Raji (cell line): ENCODE data around the gene MTCL3.

Source experiments
- POLR2A ChIP-seq: IDR thresholded peaks from 2 replicates; pipeline ENCODE4 v1.6.1; 2011; ENCODE audit warnings: low read depth, low read length, control low read depth; ENCODE audit not compliant: insufficient read depth

The MTCL3 gene

GRCh38 chr6:127518710-127519468 lies at the start of gene MTCL3:
MTCL3 (minus strand) TSS chr6:127519335.
- no peak for TF ChIP-seq POLR2A

- TF ChIP-seq POLR2A: no peak
These were observed 48.3 kb upstream of the MTCL3 start for GRCh38 chr6:127567476-127567875.

- TF ChIP-seq POLR2A: no peak
These were observed 47.5 kb upstream of the MTCL3 start for GRCh38 chr6:127566651-127567050.

GRCh38 chr6:127566119-127566518 lies 47.0 kb upstream of the MTCL3 start:
- no peak for TF ChIP-seq POLR2A

- no peak for TF ChIP-seq POLR2A
These were observed 45.6 kb upstream of the MTCL3 start for GRCh38 chr6:127564761-127565160.

- TF ChIP-seq POLR2A: no peak
These were observed 42.5 kb upstream of the MTCL3 start for GRCh38 chr6:127561660-127562059.

GRCh38 chr6:127554435-127555006 lies 35.4 kb upstream of the MTCL3 start:
- TF ChIP-seq POLR2A: no peak

GRCh38 chr6:127550403-127550802 lies 31.3 kb upstream of the MTCL3 start:
- no peak for TF ChIP-seq POLR2A

- TF ChIP-seq POLR2A: no peak
These were observed 28.9 kb upstream of the MTCL3 start for GRCh38 chr6:127547904-127548649.

- TF ChIP-seq POLR2A: no peak
These were observed 28.1 kb upstream of the MTCL3 start for GRCh38 chr6:127547215-127547614.

GRCh38 chr6:127539272-127539671 lies 20.1 kb upstream of the MTCL3 start:
- TF ChIP-seq POLR2A: no peak

GRCh38 chr6:127538750-127539264 lies 19.7 kb upstream of the MTCL3 start:
- no peak for TF ChIP-seq POLR2A

- TF ChIP-seq POLR2A: no peak
These were observed 14.6 kb upstream of the MTCL3 start for GRCh38 chr6:127533736-127534135.

- no peak for TF ChIP-seq POLR2A
These were observed 13.9 kb upstream of the MTCL3 start for GRCh38 chr6:127533011-127533410.

GRCh38 chr6:127522714-127523113 lies 3.6 kb upstream of the MTCL3 start:
- TF ChIP-seq POLR2A: no peak

GRCh38 chr6:127520066-127520465 lies 931 bp upstream of the MTCL3 start:
- TF ChIP-seq POLR2A: no peak
